ENCODE results near the gene CXCL17.

The CXCL17 gene

DNA sequence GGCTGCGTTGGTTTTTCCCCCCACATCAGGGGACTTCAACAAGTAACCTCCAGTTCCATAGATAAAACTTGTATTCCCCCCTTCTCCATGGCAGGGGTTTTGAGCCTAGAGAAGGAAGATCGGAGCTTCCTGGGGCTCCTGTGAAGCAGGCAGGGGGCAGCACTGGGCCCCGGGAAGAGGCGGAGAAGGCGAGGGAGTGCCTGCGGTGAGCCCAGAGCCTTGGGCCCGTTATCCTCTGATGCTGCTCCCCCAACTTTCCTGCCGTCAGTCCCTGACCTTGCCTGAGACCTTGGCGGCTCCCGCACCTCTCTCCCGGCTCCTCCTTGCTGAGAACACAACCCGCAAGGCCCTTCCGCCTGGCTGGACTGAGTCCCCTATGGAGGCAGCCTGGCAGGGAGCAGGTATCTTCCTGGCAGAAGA, 18.0 kb downstream of the CXCL17 start:
- no peak overlapping the region for H3K4me3 ChIP-seq (ENCODE audit: low read length)
- H3K9me3 ChIP-seq (ENCODE audit: control insufficient read depth, insufficient read depth, low read length) = no peaks in the 10 kb centered on the region
- peaks cover 5% of the 10 kb centered on the region; the same call in 1 of the 2 replicates for H3K27me3 ChIP-seq (ENCODE audit: control insufficient read depth, insufficient read depth, low read length)
- H3K4me1 ChIP-seq (ENCODE audit: control insufficient read depth, insufficient read depth, low read length) = peaks cover 1% of the 10 kb centered on the region
- DNase-seq (ENCODE audit: low read depth, low spot score) = no peak
- WGBS (ENCODE audit: insufficient coverage, insufficient read length) = no CpG with 5 or more reads among the region's 13 CpGs
- no peak overlapping the region for H3K27ac ChIP-seq (ENCODE audit: low read length)
- no peaks in the 10 kb centered on the region for H3K36me3 ChIP-seq (ENCODE audit: control insufficient read depth, insufficient read depth, low read length)

DNA sequence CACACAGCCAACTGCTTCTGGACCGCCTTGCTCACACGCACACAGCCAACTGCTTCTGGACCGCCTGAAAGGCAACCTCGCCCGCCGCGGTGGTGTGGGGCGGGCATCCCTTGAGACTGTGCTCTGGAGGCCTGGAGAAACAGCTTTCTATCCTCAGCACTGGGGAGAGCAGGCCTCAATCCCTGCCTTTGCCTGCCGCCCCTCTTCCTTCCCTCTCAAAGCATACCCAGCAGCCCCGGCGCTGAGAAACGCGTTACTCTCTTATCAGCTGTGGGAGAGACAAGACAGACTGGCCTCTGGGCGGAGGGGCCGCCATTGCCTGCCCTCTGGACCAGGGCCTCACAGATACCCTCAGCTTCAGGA, 18.4 kb downstream of the CXCL17 start:
- no CpG with 5 or more reads among the region's 15 CpGs for WGBS (ENCODE audit: insufficient coverage, insufficient read length)
- peaks cover 5% of the 10 kb centered on the region; the same call in 1 of the 2 replicates for H3K27me3 ChIP-seq (ENCODE audit: control insufficient read depth, insufficient read depth, low read length)

GRCh38 chr19:42423462-42424344, 19.0 kb downstream of the CXCL17 start:
- Histone ChIP-seq H3K4me3 (ENCODE audit: low read length) (peak overlapping the region; percentile 67; the same call in 1 of the 2 replicates), H3K27me3 (ENCODE audit: control insufficient read depth, insufficient read depth, low read length) (peaks cover 5% of the 10 kb centered on the region; the same call in 1 of the 2 replicates), H3K4me1 (ENCODE audit: control insufficient read depth, insufficient read depth, low read length) (peaks cover 1% of the 10 kb centered on the region), H3K36me3 (ENCODE audit: control insufficient read depth, insufficient read depth, low read length) (no peaks in the 10 kb centered on the region), H3K9me3 (ENCODE audit: control insufficient read depth, insufficient read depth, low read length) (no peaks in the 10 kb centered on the region), H3K27ac (ENCODE audit: low read length) (no peak overlapping the region)
- no CpG with 5 or more reads among the region's 65 CpGs for WGBS (ENCODE audit: insufficient coverage, insufficient read length)
- no peak for DNase-seq (ENCODE audit: low read depth, low spot score)

More for the DNA sequence above, 18.4 kb downstream of the CXCL17 start:
- Histone ChIP-seq H3K4me3 (ENCODE audit: low read length) (no peak overlapping the region), H3K9me3 (ENCODE audit: control insufficient read depth, insufficient read depth, low read length) (no peaks in the 10 kb centered on the region), H3K4me1 (ENCODE audit: control insufficient read depth, insufficient read depth, low read length) (peaks cover 1% of the 10 kb centered on the region), H3K36me3 (ENCODE audit: control insufficient read depth, insufficient read depth, low read length) (no peaks in the 10 kb centered on the region), H3K27ac (ENCODE audit: low read length) (no peak overlapping the region)
- DNase-seq (ENCODE audit: low read depth, low spot score) = no peak

DNA sequence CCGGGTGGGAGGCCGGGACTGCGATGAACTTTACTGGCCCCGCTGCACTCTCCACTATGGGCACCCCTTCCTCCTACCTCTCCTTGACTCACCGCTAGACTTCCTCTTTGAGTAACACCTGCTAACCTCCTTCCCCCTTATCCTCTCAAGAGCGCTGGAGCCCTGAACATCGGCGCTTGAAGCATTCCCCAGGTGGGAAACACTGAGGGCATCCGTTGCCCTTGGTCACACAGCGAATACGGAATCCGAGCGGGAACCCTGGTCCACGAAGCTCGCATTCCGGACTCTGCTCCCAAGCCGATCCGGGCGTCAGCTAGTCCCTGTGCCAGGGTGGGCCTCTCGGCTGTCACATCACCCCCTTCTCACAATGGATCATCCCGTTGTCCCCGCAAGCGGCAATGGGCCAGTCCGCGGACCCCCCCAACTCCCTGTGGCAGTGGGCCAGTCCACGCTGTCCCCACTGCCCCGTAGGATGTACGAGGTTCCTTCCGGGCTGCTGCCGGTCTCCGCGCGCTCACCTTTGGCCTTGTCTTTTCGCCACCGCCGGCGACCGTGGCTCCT, 19.8 kb downstream of the CXCL17 start:
- peak overlapping the region; percentile 67; the same call in 1 of the 2 replicates for H3K4me3 ChIP-seq (ENCODE audit: low read length)
- no CpG with 5 or more reads among the region's 38 CpGs for WGBS (ENCODE audit: insufficient coverage, insufficient read length)

GRCh38 chr19:42422092-42422900, 20.4 kb downstream of the CXCL17 start:
- no peaks in the 10 kb centered on the region for H3K36me3 ChIP-seq (ENCODE audit: control insufficient read depth, insufficient read depth, low read length)
- H3K9me3 ChIP-seq (ENCODE audit: control insufficient read depth, insufficient read depth, low read length) = no peaks in the 10 kb centered on the region
- no CpG with 5 or more reads among the region's 17 CpGs for WGBS (ENCODE audit: insufficient coverage, insufficient read length)
- H3K4me3 ChIP-seq (ENCODE audit: low read length) = peak overlapping the region; percentile 67; the same call in 1 of the 2 replicates
- no peak for DNase-seq (ENCODE audit: low read depth, low spot score)
- peaks cover 5% of the 10 kb centered on the region; the same call in 1 of the 2 replicates for H3K27me3 ChIP-seq (ENCODE audit: control insufficient read depth, insufficient read depth, low read length)
- H3K4me1 ChIP-seq (ENCODE audit: control insufficient read depth, insufficient read depth, low read length) = peaks cover 1% of the 10 kb centered on the region
- no peak overlapping the region for H3K27ac ChIP-seq (ENCODE audit: low read length)

More for the DNA sequence above, 19.8 kb downstream of the CXCL17 start:
- H3K27me3 ChIP-seq (ENCODE audit: control insufficient read depth, insufficient read depth, low read length) = peaks cover 5% of the 10 kb centered on the region; the same call in 1 of the 2 replicates
- no peaks in the 10 kb centered on the region for H3K36me3 ChIP-seq (ENCODE audit: control insufficient read depth, insufficient read depth, low read length)
- no peak for DNase-seq (ENCODE audit: low read depth, low spot score)
- no peak overlapping the region for H3K27ac ChIP-seq (ENCODE audit: low read length)
- H3K9me3 ChIP-seq (ENCODE audit: control insufficient read depth, insufficient read depth, low read length) = no peaks in the 10 kb centered on the region
- H3K4me1 ChIP-seq (ENCODE audit: control insufficient read depth, insufficient read depth, low read length) = peaks cover 1% of the 10 kb centered on the region

DNA sequence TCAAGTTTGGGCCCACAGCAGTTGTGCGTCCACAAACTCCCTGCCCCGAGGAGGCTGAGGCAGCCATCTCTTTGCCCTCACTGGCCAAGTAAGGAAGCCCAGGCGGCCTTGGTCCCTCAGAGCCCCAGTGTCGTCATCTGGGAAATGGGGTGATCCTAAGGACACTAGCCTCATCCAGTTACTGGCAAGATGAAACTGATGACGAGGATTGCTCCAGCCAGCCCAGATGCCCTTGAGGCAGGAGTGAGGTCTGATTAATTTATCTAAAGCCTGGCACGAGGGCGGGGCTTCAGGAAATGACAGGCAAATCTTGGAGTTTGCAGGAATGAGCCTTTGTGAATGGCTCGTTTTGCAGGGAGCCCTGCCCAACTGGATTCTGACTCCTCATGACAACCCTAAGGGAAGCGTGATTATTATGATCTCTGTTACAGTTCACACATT, 21.1 kb downstream of the CXCL17 start:
- H3K4me1 ChIP-seq (ENCODE audit: control insufficient read depth, insufficient read depth, low read length) = peaks cover 1% of the 10 kb centered on the region

DNA sequence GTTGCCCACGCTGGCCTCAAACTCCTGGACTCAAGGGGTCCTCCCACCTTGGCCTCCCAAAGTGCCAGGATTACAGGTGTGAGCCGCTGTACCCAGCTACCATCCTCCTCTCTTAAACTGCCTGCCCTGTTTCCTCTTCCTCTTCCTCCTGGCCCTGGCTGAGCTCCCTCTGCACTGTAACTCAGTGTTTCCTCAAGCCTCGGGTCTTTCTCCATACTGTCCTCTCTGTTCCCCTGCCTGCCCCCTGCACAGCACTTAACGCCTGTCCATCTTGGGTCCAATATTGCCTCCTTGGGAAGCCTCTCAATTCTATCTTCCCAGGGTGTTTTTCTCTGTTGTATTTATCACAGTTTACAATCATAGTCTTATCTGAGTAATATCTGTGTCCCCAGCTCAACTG, 21.6 kb downstream of the CXCL17 start:
- Histone ChIP-seq H3K9me3 (ENCODE audit: control insufficient read depth, insufficient read depth, low read length) (no peaks in the 10 kb centered on the region), H3K36me3 (ENCODE audit: control insufficient read depth, insufficient read depth, low read length) (no peaks in the 10 kb centered on the region), H3K27me3 (ENCODE audit: control insufficient read depth, insufficient read depth, low read length) (peaks cover 5% of the 10 kb centered on the region; the same call in 1 of the 2 replicates), H3K27ac (ENCODE audit: low read length) (no peak overlapping the region), H3K4me3 (ENCODE audit: low read length) (no peak overlapping the region), H3K4me1 (ENCODE audit: control insufficient read depth, insufficient read depth, low read length) (peaks cover 1% of the 10 kb centered on the region)
- DNase-seq (ENCODE audit: low read depth, low spot score) = no peak
- WGBS (ENCODE audit: insufficient coverage, insufficient read length) = no CpG with 5 or more reads among the region's 4 CpGs

More for the DNA sequence above, 21.1 kb downstream of the CXCL17 start:
- H3K27me3 ChIP-seq (ENCODE audit: control insufficient read depth, insufficient read depth, low read length) = peaks cover 5% of the 10 kb centered on the region; the same call in 1 of the 2 replicates
- H3K9me3 ChIP-seq (ENCODE audit: control insufficient read depth, insufficient read depth, low read length) = no peaks in the 10 kb centered on the region
- no peak for DNase-seq (ENCODE audit: low read depth, low spot score)
- no CpG with 5 or more reads among the region's 9 CpGs for WGBS (ENCODE audit: insufficient coverage, insufficient read length)
- H3K36me3 ChIP-seq (ENCODE audit: control insufficient read depth, insufficient read depth, low read length) = no peaks in the 10 kb centered on the region
- H3K27ac ChIP-seq (ENCODE audit: low read length) = no peak overlapping the region
- no peak overlapping the region for H3K4me3 ChIP-seq (ENCODE audit: low read length)

GRCh38 chr19:42420055-42420544, 22.6 kb downstream of the CXCL17 start:
- Histone ChIP-seq H3K27me3 (ENCODE audit: control insufficient read depth, insufficient read depth, low read length) (peaks cover 2% of the 10 kb centered on the region; the same call in 1 of the 2 replicates), H3K27ac (ENCODE audit: low read length) (no peak overlapping the region), H3K4me1 (ENCODE audit: control insufficient read depth, insufficient read depth, low read length) (peaks cover 1% of the 10 kb centered on the region), H3K9me3 (ENCODE audit: control insufficient read depth, insufficient read depth, low read length) (no peaks in the 10 kb centered on the region), H3K36me3 (ENCODE audit: control insufficient read depth, insufficient read depth, low read length) (no peaks in the 10 kb centered on the region), H3K4me3 (ENCODE audit: low read length) (no peak overlapping the region)
- no peak for DNase-seq (ENCODE audit: low read depth, low spot score)
- no CpG with 5 or more reads among the region's 10 CpGs for WGBS (ENCODE audit: insufficient coverage, insufficient read length)

DNA sequence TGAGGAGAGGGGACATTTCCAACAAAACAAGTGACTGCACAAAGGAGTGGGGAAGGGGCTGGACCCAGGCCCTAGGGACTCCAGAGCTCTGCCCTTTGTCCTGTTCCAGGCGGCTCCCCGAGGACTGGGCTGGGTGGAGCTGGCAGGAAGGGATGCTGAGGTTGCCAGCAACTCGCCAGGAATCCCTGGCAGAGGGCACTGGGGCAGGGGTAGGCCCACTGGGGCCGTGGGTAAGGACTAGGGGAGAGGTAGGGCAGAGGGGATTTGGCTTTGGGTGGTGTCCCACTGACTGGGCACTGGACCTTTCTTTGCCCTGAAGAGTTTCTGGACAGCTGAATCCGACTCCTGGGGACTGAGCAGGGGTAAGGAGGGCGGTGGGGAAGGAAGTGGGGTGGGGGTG, 23.4 kb downstream of the CXCL17 start:
- Histone ChIP-seq H3K9me3 (ENCODE audit: control insufficient read depth, insufficient read depth, low read length) (no peaks in the 10 kb centered on the region), H3K4me1 (ENCODE audit: control insufficient read depth, insufficient read depth, low read length) (peaks cover 1% of the 10 kb centered on the region), H3K27ac (ENCODE audit: low read length) (no peak overlapping the region), H3K4me3 (ENCODE audit: low read length) (no peak overlapping the region), H3K27me3 (ENCODE audit: control insufficient read depth, insufficient read depth, low read length) (no peaks in the 10 kb centered on the region; the same call in 1 of the 2 replicates), H3K36me3 (ENCODE audit: control insufficient read depth, insufficient read depth, low read length) (no peaks in the 10 kb centered on the region)
- WGBS (ENCODE audit: insufficient coverage, insufficient read length) = no CpG with 5 or more reads among the region's 6 CpGs
- no peak for DNase-seq (ENCODE audit: low read depth, low spot score)

- no peaks in the 10 kb centered on the region for H3K9me3 ChIP-seq (ENCODE audit: control insufficient read depth, insufficient read depth, low read length)
- 0 out of 2 replicates have a peak, but pooled peaks cover 1% of the 10 kb centered on the region for H3K27me3 ChIP-seq (ENCODE audit: control insufficient read depth, insufficient read depth, low read length)
- no peak overlapping the region for H3K4me3 ChIP-seq (ENCODE audit: low read length)
- no peaks in the 10 kb centered on the region; the same call in 1 of the 2 replicates for H3K4me1 ChIP-seq (ENCODE audit: control insufficient read depth, insufficient read depth, low read length)
- H3K36me3 ChIP-seq (ENCODE audit: control insufficient read depth, insufficient read depth, low read length) = no peaks in the 10 kb centered on the region
- no peak overlapping the region for H3K27ac ChIP-seq (ENCODE audit: low read length)
- WGBS (ENCODE audit: insufficient coverage, insufficient read length) = no CpG with 5 or more reads among the region's 4 CpGs
- no peak for DNase-seq (ENCODE audit: low read depth, low spot score)
These were observed 30.1 kb downstream of the CXCL17 start for GRCh38 chr19:42412661-42413076.
